NCI-H2227 (cell line): Measurements from ENCODE around the gene KPNA5.
"Not testable (repeated sequence)": the region's sequence is repeated elsewhere in the genome, so short reads cannot be mapped to it uniquely, and the experiment has no call there.

Experiments
- DNase-seq: peaks from one replicate; lab custom pipeline; 2025; ENCODE audit not compliant: unreplicated experiment; lab: John Stamatoyannopoulos, UW

The KPNA5 gene

DNA sequence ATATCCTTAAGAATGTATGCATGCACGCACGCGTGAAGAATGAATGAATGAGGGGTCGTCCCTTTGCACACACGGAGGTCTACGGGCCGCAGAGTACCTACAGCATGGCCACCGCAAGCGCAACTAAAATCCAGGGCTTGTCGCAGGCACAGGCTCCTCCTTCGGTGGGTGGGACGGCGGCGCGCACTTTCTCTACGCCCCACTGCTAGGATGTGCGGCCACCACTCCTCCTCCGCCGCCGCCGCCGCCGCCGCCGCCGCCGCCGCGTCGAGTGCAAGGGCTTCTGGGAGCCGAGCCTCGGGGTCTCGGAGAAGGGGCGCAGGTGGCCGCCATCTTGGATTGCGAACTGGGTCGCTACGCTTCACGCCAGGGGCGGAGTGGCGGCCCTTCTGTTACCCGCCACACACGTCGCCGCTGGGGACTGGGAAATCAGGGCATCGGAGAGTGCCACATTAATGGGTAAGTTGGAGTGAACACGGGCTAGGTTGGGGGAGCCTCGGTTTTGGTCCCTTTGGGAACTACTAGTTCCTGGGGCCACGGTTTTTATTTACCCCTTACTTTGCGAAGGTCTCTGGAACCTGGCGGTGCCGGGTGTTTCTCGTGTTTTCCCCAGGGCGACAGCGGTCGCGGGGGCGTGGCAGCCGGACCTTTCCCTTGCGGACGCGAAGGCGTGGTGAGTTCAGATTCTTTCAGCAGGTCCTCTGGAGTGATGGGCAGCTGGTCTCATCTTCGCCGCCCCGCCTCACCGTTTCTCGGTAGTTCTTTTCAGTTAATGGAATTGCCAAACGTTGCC lies at the start of gene KPNA5:
KPNA5 (plus strand) TSS at position 332 of the 793 bp plus-strand sequence; CDS start at position 456, 124 bp downstream.
- DNase-seq, result peak; percentile 94

DNA sequence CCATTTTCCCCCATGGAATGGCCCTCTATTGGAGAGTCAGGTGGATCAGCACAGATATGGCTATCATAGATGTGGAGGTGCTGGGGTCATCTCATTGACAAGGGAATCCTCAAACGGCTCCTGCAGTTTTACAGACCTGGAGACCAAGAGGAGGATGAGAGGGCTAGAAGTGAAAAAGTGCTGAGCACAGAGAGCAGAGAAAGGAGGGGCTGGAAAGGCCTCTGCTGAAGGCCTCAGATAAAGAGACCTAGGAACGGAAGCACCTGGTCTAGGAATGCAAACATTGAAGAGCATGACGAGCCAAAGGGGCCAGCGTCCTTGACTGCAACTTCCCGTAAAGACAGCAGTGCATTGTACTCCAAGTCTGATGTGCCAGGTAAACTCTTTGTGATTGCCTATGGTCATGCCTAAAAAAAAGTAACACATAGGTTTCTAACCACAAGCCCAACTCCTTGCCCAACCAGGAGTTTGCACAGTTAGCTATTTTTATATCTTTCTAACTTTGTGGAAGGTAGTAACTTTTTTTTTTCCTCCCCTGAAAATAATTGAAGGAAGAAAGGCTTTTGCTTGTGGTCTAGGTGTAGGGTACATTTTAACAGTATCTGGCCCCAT lies 49.5 kb upstream of the KPNA5 start:
- DNase-seq, result no peak

DNA sequence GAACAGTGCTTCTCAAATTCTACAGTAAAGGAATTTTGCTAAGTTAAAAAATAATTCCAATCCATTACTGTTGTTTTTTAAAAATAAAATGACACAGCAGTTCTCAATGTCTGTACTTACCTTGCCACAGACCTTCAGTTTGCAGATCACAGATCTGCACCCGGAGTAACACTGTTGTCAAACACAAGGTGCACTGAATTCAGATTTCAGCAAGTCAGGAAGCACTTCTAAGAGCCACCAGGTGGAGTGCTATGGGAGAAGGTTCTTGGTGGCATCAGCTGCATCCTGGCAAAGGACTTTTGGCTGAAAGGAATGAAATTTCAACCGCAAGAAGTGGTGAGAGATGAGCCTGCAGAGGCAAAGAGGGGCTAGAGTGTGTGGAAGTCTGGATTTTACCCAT lies 47.3 kb upstream of the KPNA5 start:
- no peak for DNase-seq

DNA sequence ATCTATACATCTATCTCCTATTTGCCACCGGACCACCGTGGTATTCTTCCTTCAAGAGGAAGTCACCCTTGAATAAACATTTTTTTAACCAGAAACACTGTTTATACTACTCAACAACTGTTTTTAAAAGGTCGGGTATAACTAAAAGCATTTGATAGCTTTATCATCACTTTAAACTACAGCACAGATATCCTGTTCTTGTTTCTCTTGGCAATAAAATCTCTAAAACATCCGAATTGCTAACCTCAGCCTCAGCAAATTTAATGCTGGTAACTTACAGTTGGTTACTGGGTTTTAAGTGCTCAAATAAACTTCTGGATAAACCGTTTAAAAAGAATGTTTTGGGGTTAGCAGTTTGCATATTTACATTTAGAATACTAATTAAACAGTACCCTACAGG lies 32.9 kb upstream of the KPNA5 start:
- no peak for DNase-seq

DNA sequence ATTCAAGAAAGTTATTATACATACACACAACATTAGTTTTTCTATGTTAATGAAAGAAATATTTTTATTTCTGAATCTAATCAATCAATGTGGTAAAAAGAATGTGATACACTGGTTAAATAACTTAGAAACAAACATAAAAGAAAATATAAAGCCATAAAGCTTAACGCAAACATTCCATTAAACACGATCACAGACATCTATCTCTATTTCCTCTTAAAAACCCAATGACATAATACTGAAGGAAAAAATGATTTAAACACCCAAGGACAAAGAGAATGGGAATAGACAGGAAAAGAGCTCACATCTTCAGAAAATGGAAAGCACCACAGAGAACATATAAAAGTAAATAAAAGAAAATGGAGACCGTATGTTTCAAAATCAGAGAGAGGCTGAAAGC lies 31.9 kb upstream of the KPNA5 start:
- DNase-seq, result no peak

DNA sequence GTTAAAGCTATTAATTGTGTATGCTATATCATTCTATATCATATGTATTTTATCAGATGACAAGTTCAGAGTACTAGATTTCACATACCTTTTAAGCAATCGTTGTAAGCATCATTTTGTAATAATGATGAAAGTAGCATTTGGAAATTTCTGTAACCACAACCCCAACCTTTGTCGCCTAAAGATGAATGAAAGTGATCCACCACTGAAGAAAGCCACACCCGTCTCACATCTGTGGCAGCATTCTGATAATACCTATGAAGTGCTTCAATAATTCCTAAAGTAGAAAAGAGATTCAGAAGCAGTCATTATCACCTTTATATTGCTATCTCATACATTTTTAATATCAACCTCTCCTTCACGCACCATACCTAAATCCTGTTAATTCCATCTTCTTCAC lies 29.1 kb upstream of the KPNA5 start:
- no peak for DNase-seq

DNA sequence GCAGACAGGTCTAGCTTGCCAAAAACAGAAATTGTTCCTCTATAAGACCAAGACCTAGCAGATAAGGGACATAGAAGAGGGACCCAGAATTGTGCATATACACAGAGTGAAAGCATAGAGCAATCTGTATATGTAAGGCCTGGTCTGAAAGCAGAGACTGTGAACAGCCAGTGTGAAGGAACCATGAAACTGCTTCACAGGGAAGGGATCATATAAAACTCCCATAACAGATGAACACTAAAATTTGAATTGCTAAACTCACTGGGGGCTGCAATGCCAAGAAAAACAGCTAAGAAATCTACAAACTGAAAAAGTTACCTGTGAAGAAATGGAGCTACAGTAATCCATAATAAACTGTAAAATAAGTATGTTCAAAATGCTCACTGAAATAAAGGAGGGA lies 19.4 kb upstream of the KPNA5 start:
- no peak for DNase-seq

DNA sequence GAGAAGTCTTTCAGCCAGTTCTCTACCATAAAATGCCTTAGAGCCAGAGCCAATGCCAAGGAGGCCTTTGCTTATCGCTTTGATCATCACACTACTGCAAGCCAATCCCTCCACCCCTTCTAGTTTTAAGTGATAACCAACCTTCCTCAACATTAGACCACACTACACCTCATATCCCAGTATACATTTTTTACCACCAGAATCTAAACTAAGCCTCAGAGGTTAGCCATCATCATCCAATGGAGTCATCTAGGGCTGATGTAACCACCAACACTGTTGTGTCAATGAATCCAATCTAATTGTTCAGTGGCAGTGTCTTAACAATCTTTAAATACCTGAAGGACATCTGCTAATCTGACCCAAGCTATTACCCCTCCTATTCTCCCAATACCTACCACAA lies 18.8 kb upstream of the KPNA5 start:
- no peak for DNase-seq

DNA sequence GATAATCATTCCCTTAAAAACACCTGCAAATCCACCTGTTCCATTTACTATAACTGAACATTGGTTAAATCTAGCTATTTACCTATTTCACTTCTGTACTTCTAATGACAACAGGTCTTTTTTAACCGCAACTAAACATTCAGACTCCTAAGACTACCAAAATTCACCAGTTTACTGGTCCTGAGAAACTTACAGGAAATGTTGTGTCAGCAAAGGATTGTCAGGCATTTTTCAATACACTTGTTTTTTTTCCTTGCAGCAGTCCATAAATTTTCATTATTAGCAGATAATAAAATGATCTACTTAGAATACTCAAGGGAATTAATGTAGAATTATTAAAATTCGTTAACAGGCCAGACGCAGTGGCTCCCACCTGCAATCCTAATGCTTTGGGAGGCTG lies 17.7 kb upstream of the KPNA5 start:
- no peak for DNase-seq

DNA sequence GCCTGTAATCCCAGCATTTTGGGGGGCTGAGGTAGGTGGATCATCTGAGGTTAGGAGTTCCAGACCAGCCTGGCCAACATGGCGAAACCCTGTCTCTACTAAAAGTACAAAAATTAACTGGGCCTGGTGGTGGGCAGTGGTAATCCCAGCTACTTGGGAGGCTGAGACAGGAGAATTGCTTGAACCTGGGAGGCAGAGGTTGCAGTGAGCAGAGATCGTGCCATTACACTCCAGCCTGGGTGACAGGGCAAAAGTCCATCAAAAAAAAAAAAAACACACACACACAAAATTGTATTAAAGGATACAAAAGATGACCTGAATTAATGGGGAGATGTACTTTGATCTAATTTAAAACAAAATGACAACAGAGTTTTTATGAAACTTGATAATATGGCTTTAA lies 16.8 kb upstream of the KPNA5 start:
- not testable (repeated sequence) for DNase-seq

DNA sequence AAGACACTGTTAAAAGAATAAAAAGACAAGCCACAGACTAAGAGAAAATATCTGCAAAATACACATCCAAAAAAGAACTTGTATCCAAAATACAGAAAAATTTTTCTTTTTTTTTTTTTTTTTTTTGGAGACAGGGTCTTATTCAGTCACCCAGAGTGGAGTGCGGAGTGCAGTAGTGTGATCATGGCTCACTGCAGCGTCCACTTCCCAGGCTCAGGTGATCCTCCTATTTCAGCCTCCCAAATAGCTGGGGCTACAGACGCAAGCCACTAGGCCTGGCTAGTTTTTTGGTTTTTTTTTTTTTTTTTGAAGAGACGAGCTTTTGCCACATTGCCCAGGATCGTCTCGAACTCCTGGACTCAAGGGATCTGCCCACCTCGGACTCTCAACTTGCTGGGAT lies 15.5 kb upstream of the KPNA5 start:
- no peak for DNase-seq

DNA sequence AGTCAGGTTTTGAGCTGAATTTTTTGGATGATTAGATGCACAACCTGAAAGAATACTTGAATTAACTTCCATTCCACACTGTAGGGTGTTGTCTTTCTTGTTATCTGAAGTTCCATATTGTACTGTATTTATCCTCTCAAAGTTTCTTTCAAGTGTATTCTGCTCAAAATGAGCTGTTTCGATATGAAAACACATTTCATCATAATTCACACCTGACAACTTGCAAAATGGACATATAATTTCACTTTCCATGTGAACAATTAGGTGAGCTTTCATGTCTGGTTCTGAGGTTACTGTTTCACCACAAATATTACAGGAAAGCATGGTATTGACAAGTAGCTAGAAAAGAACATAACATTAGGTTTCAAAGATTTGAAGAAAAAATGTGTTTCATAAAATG lies 14.1 kb upstream of the KPNA5 start:
- no peak for DNase-seq

DNA sequence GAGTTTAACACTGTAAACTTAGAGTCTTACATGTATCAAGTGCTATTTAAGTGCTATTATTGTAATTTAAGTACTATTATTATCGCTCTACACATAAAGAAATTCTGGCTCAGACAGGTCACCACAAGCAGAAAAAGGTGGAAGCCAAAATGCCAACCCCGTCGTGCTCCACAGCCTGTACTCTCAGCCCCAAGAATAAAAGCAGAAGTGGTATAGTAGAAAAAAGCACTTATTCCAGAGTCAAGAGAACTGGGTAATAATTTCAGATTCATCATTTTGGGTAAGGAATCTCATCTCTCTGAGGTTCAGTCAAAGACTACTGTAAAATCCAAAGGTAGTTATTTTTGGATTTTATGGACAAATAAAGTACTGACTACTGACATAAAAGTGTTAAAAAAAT lies 13.4 kb upstream of the KPNA5 start:
- DNase-seq, result no peak

DNA sequence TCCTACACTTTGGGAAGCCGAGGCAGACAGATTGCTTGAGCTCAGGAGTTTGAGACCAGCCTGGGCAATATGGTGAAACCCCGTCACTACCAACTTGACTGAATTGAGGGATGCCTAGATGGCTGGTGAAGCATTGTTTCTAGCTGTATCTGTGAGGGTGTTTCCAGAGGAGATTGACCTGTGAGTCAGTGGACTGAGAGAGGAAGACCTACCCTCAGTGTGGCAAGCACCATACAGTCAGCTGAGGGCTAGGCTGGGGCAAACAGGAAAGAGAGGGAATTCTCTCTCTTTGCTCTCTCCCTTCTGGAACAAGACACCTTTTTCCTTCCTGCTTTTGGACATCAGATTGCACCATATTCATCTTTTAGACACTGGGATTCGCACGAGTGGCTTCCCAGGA lies 8.7 kb upstream of the KPNA5 start:
- DNase-seq, result no peak

DNA sequence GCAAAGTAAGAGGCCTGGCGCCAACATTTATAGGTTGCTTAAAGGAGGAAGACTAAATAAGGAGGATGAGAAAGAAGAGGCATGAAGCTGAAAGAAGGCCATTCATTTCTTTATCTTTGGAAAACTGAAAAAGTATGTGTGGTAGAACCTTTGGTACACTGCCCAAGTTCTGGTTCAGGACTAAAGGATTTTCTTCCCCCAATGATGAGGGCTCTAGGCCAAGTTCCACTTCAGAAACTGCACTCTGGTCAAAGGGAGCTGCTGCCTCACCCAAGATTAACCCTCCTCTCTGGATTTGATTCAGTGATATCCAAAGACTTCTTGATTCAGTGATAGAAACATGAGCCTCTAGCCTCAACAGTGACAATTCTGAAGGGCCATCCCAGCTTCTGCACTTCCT lies 5.0 kb upstream of the KPNA5 start:
- no peak for DNase-seq

DNA sequence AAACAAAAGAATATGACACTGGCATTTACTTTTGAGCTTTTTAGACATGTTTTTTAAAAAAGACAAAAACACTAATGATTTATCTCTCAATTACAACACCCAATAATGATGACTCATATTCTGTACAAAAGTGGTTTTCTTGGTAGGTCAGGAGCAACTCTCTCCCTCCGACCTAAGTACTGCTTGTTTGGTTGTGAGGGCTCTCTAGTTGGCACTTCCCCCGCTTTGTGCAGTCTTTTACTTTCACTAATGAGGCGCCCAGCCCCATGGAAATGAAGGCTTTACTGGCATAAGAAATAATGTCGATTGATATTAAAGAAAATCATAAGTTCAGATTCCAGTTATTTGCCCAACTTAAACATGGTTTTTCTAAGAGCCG lies 1.3 kb downstream of the KPNA5 start:
- DNase-seq, result peak; percentile 23

DNA sequence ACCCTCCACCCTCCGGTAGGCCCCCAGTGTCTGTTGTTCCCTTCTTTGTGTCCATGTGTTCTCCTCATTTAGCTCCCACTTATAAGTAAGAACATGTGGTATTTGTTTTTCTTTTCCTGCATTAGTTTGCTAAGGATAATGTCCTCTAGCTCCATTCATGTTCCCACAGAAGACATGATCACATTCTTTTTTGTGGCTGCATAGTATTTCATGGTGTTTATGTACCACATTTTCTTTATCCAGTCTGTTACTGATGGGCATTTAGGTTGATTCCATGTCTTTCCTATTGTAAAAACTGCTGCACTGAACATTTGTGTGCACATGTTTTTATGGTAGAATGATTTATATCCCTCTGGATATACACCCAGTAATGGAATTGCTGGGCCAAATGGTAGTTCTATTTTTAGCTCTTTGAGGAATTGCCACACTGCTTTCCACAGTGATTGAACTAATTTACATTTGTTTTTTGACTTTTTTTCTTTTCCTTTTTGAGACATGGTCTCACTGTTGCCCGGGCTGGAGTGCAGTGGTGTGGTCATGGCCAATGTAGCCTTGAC lies 4.5 kb downstream of the KPNA5 start:
- no peak for DNase-seq

DNA sequence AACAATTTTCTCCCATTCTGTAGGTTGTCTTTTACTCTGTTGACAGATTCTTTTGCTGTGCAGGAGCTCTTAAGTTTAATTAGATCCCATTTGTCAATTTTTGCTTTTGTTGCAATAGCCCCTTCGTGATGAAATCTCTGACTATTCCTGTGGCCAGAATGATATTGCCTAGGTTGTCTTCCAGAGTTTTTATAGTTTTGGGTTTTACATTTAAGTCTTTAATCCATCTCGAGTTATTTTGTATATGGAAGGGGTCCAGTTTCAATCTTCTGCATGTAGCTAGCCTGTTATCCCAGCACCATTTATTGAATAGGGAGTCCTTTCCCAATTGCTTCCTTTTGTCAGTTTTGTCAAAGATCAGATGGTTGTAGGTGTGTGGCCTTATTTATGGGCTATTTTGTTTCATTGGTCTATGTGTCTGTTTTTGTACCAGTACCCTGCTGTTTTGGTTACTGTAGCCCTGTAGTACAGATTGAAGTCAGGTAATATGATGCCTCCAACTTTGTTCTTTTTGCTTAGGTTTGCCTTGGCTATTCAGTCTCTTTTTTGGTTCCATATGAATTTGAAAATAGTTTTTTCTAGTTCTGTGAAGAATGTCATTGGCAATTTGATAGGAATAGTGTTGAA lies 5.6 kb downstream of the KPNA5 start:
- not testable (repeated sequence) for DNase-seq

DNA sequence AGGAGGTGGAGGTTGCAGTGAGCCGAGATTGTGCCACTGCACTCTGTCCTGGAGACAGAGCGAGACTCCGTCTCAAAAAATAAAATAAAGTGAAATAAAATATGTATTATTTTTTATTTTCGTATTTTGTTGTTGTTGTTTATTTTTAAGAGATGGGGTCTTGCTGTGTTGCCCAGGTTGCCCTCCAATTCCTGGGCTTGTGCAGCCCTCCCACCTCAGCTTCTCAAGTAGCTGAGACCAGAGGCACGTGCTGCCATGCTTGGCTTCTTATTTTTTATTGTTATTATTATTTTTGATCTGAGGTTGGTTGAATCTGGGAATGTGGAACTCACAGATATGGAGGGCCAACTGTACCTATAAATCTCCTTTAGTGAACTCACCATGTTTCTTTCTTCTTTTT lies 10.1 kb downstream of the KPNA5 start:
- no peak for DNase-seq

DNA sequence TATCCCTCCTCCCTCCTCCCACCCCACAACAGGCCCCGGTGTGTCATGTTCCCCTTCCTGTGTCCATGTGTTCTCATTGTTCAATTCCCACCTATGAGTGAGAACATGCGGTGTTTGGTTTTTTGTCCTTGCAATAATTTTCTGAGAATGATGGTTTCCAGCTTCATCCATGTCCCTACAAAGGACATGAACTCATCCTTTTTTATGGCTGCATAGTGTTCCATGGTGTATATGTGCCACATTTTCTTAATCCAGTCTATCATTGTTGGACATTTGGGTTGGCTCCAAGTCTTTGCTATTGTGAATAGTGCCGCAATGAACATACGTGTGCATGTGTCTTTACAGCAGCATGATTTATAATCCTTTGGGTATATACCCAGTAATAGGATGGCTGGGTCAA lies 11.9 kb downstream of the KPNA5 start:
- DNase-seq, result not testable (repeated sequence)

DNA sequence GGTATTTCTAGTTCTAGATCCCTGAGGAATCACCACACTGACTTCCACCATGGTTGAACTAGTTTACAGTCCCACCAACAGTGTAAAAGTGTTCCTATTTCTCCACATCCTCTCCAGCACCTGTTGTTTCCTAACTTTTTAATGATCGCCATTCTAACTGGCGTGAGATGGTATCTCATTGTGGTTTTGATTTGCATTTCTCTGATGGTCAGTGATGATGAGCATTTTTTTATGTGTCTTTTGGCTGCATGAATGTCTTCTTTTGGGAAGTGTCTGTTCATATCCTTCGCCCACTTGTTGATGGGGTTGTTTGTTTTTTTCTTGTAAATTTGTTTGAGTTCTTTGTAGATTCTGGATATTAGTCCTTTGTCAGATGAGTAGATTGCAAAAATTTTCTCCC lies 12.3 kb downstream of the KPNA5 start:
- DNase-seq, result not testable (repeated sequence)

DNA sequence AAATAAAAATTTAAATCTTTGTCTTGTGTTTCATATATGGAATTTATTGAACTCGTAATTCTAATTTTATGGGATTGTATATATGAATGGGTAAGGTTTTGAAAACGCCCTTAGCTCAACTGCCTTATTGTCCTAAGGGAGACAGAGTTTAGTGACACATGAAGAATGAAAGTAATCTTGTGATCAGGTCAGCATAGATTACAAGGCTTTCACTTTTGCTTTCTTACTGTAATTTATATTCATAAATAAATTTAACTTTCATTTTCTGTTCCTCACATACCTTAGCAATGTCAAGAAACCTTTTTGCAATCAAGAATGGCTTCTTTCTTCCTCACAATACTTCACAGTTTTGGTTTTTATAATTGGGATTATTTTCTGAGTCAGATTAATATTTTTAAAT lies 14.4 kb downstream of the KPNA5 start:
- DNase-seq, result no peak
